Measurements from ENCODE around the gene CA7. TPM values are rescaled to one million over a fixed set of nuclear protein-coding genes. Genes with fewer than 3 reads are reported as not detected.

Gene CA7
- polyA plus RNA-seq, 1 donor from 2014 or later: not detected

DNA sequence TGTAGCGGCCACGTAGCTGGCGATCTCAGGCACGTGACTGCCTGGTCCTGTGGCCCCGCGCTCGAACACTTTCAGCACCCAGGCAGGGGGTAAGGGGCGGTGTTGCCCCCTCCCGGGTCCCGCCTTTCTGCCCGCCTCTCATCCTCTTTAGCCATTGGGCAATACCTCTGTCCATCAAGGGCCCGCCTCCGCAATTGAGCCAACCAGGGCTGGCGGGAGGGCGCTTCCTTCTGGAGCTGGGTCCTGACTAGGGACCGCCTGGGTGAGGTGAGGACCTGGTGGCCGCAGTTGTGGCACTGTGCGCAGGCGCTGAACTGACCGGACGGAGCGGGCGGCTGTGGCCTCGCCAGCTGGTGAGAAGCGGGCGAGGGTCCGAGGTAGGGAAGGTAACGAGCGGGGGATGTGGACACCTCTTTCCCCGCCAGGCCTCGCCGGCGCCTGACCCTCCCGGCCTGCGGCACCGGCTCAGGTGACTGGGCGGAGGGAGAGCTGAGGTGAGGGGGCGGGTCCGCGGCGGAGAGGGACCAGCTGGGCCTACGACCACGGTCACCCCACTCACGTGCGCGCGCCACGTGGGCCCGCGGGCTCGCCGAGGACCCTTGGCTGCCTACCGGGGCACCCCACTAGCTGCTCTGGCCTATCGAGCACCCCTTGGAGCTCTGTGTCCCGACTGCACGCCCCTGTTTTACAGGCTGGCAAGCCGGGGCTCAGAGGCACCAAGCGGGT, 36.2 kb downstream of the CA7 start, which contains the start of gene PDP2:
PDP2 (plus strand) TSS at position 228 of the 726 bp plus-strand sequence. CDS start 3,770 bp downstream, outside the sequence.
- peak within 1 kb of the TSS; percentile 83 for H3K4me3 ChIP-seq (ENCODE audit: low read length)
- H2AFZ ChIP-seq (ENCODE audit: low read depth, low read length): peak within 1 kb of the TSS; percentile 48
- no peak within 1 kb of the TSS for H3K27ac ChIP-seq (ENCODE audit: low read length)
- no peaks in the 10 kb centered on the region for H3K36me3 ChIP-seq (ENCODE audit: insufficient read depth, low read length)
- peak; percentile 55 for TF ChIP-seq TAF1 (IDR thresholded peaks at IDR 0.05; ENCODE audit: low read depth)
- no peak for TF ChIP-seq RAD21 (conservative IDR thresholded peaks at IDR 0.05)
- no peak for TF ChIP-seq EP300 (conservative IDR thresholded peaks at IDR 0.05; ENCODE audit: poor library complexity, severe bottlenecking)
- TF ChIP-seq POLR2AphosphoS5 (IDR thresholded peaks at IDR 0.05): peak; percentile 84
- TF ChIP-seq, protein P1, sequence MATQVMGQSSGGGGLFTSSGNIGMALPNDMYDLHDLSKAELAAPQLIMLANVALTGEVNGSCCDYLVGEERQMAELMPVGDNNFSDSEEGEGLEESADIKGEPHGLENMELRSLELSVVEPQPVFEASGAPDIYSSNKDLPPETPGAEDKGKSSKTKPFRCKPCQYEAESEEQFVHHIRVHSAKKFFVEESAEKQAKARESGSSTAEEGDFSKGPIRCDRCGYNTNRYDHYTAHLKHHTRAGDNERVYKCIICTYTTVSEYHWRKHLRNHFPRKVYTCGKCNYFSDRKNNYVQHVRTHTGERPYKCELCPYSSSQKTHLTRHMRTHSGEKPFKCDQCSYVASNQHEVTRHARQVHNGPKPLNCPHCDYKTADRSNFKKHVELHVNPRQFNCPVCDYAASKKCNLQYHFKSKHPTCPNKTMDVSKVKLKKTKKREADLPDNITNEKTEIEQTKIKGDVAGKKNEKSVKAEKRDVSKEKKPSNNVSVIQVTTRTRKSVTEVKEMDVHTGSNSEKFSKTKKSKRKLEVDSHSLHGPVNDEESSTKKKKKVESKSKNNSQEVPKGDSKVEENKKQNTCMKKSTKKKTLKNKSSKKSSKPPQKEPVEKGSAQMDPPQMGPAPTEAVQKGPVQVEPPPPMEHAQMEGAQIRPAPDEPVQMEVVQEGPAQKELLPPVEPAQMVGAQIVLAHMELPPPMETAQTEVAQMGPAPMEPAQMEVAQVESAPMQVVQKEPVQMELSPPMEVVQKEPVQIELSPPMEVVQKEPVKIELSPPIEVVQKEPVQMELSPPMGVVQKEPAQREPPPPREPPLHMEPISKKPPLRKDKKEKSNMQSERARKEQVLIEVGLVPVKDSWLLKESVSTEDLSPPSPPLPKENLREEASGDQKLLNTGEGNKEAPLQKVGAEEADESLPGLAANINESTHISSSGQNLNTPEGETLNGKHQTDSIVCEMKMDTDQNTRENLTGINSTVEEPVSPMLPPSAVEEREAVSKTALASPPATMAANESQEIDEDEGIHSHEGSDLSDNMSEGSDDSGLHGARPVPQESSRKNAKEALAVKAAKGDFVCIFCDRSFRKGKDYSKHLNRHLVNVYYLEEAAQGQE (IDR thresholded peaks at IDR 0.05; ENCODE audit: borderline replicate concordance): peak; percentile 26
- no peak for TF ChIP-seq EZH2 (IDR thresholded peaks at IDR 0.05; ENCODE audit: borderline replicate concordance, insufficient read depth, low read length, poor library complexity, severe bottlenecking)
- peak; percentile 96 for TF ChIP-seq MXI1 (conservative IDR thresholded peaks at IDR 0.05; ENCODE audit: poor library complexity, severe bottlenecking)
- no peaks in the 10 kb centered on the region for H3K79me2 ChIP-seq (replicated peaks; ENCODE audit: insufficient read depth, low read length)
- H3K9me2 ChIP-seq (ENCODE audit: insufficient read depth, low read length): no peaks in the 10 kb centered on the region
- H3K27me3 ChIP-seq (ENCODE audit: insufficient read depth, low read depth, low read length): no peaks in the 10 kb centered on the region
- peak within 1 kb of the TSS; percentile 68 for H3K4me2 ChIP-seq (ENCODE audit: low read length)
- H4K20me1 ChIP-seq (ENCODE audit: insufficient read depth): no peaks in the 10 kb centered on the region
- peak within 1 kb of the TSS; percentile 62 for H3K9ac ChIP-seq (ENCODE audit: low read length)
- H3F3A ChIP-seq (ENCODE audit: insufficient read depth, low read length, poor library complexity, severe bottlenecking): no peaks in the 10 kb centered on the region
- no peaks in the 10 kb centered on the region for H3K9me3 ChIP-seq (ENCODE audit: low read length)

GRCh38 chr16:66881014-66881417, 36.8 kb downstream of the CA7 start:
- TF ChIP-seq EP300 (conservative IDR thresholded peaks at IDR 0.05; ENCODE audit: poor library complexity, severe bottlenecking): no peak
- TF ChIP-seq, protein P1 (IDR thresholded peaks at IDR 0.05; ENCODE audit: borderline replicate concordance): no peak
- no peak for TF ChIP-seq TAF1 (IDR thresholded peaks at IDR 0.05; ENCODE audit: low read depth)
- no peak for TF ChIP-seq EZH2 (IDR thresholded peaks at IDR 0.05; ENCODE audit: borderline replicate concordance, insufficient read depth, low read length, poor library complexity, severe bottlenecking)
- TF ChIP-seq POLR2AphosphoS5 (IDR thresholded peaks at IDR 0.05): no peak
- peak; percentile 4 for TF ChIP-seq MXI1 (conservative IDR thresholded peaks at IDR 0.05; ENCODE audit: poor library complexity, severe bottlenecking)
- no peak for TF ChIP-seq RAD21 (conservative IDR thresholded peaks at IDR 0.05)
- Histone ChIP-seq H3K9ac (ENCODE audit: low read length) (peak overlapping the region; percentile 62), H3K27me3 (ENCODE audit: insufficient read depth, low read depth, low read length) (no peaks in the 10 kb centered on the region), H3K9me3 (ENCODE audit: low read length) (no peaks in the 10 kb centered on the region), H2AFZ (ENCODE audit: low read depth, low read length) (peak overlapping the region; percentile 23), H3K27ac (ENCODE audit: low read length) (no peak overlapping the region), H3K4me2 (ENCODE audit: low read length) (peak overlapping the region; percentile 68), H3K9me2 (ENCODE audit: insufficient read depth, low read length) (no peaks in the 10 kb centered on the region), H3K79me2 (replicated peaks; ENCODE audit: insufficient read depth, low read length) (no peaks in the 10 kb centered on the region), H4K20me1 (ENCODE audit: insufficient read depth) (no peaks in the 10 kb centered on the region), H3K4me3 (ENCODE audit: low read length) (peak overlapping the region; percentile 83), H3F3A (ENCODE audit: insufficient read depth, low read length, poor library complexity, severe bottlenecking) (no peaks in the 10 kb centered on the region), H3K36me3 (ENCODE audit: insufficient read depth, low read length) (no peaks in the 10 kb centered on the region)
